H9 (cell line): ENCODE results near the gene C16orf92. TPM values are rescaled to one million over a fixed set of nuclear protein-coding genes. Genes with fewer than 3 reads are reported as not detected.

Source experiments
- DNase-seq: peaks from one replicate; pipeline ENCODE4 v3.0.0-alpha.2; 2017
- H2AFZ ChIP-seq: one replicate; pipeline ENCODE4 v1.6.1; 2013; ENCODE audit warnings: mild to moderate bottlenecking, low read length, control low read depth, moderate library complexity
- H2AK5ac ChIP-seq: 2 replicates; pipeline ENCODE4 v1.6.1; 2013; ENCODE audit warnings: low read length, control low read depth, mixed read lengths; ENCODE audit not compliant: insufficient read length
- H2BK120ac ChIP-seq: one replicate; pipeline ENCODE4 v1.6.1; 2013; ENCODE audit warnings: low read depth, mild to moderate bottlenecking, low read length, control low read depth, inconsistent platforms; ENCODE audit not compliant: poor library complexity, severe bottlenecking
- H2BK12ac ChIP-seq: 2 replicates; pipeline ENCODE4 v1.6.1; 2013; ENCODE audit warnings: low read length, control low read depth, mixed read lengths, low read depth; ENCODE audit not compliant: insufficient read length
- H2BK15ac ChIP-seq: 2 replicates; pipeline ENCODE4 v1.6.1; 2013; ENCODE audit warnings: low read depth, low read length, control low read depth
- H2BK20ac ChIP-seq: one replicate; pipeline ENCODE4 v1.6.1; 2013; ENCODE audit warnings: low read depth, mild to moderate bottlenecking, low read length, control low read depth, inconsistent platforms; ENCODE audit not compliant: poor library complexity, severe bottlenecking
- H2BK5ac ChIP-seq: 2 replicates; pipeline ENCODE4 v1.6.1; 2013; ENCODE audit warnings: low read length, control low read depth, mixed read lengths; ENCODE audit not compliant: insufficient read length
- H3K14ac ChIP-seq: 2 replicates; pipeline ENCODE4 v1.6.1; 2013; ENCODE audit warnings: low read length, control low read depth; ENCODE audit not compliant: insufficient read depth
- H3K18ac ChIP-seq: 2 replicates; pipeline ENCODE4 v1.6.1; 2013; ENCODE audit warnings: low read depth, mild to moderate bottlenecking, mixed read lengths, low read length, control low read depth; ENCODE audit not compliant: insufficient read length
- H3K23ac ChIP-seq: 2 replicates; pipeline ENCODE4 v1.6.1; 2013; ENCODE audit warnings: low read length, control low read depth, mixed read lengths, low read depth; ENCODE audit not compliant: insufficient read length
- H3K23me2 ChIP-seq: 2 replicates; pipeline ENCODE4 v1.6.1; 2013; ENCODE audit warnings: low read depth, mild to moderate bottlenecking, mixed read lengths, low read length, control low read depth; ENCODE audit not compliant: insufficient read length, poor library complexity, severe bottlenecking
- H3K27ac ChIP-seq: 2 replicates; pipeline ENCODE4 v1.5.1; 2013; ENCODE audit warnings: low read length, control low read depth, mixed read lengths, low read depth; ENCODE audit not compliant: insufficient read length
- H3K27me3 ChIP-seq: 2 replicates; pipeline ENCODE4 v1.6.1; 2013; ENCODE audit warnings: low read length, control low read depth, inconsistent platforms; ENCODE audit not compliant: insufficient read depth
- H3K4ac ChIP-seq: 2 replicates; pipeline ENCODE4 v1.6.1; 2013; ENCODE audit warnings: low read depth, mild to moderate bottlenecking, control low read depth, inconsistent platforms, low read length, moderate library complexity
- H3K4me1 ChIP-seq: 2 replicates; pipeline ENCODE4 v1.6.1; 2013; ENCODE audit warnings: low read length, control low read depth, inconsistent platforms; ENCODE audit not compliant: insufficient read depth
- H3K4me2 ChIP-seq: 2 replicates; pipeline ENCODE4 v1.6.1; 2013; ENCODE audit warnings: low read length, control low read depth, mixed read lengths; ENCODE audit not compliant: insufficient read length, insufficient read depth
- H3K56ac ChIP-seq: 2 replicates; pipeline ENCODE4 v1.6.1; 2013; ENCODE audit warnings: low read depth, mild to moderate bottlenecking, mixed read lengths, low read length, control low read depth; ENCODE audit not compliant: insufficient read length
- H3K79me1 ChIP-seq: 2 replicates; pipeline ENCODE4 v1.6.1; 2013; ENCODE audit warnings: low read depth, mild to moderate bottlenecking, moderate library complexity, low read length, control low read depth, inconsistent platforms; ENCODE audit not compliant: insufficient read depth, poor library complexity, severe bottlenecking
- H3K79me2 ChIP-seq: 2 replicates; pipeline ENCODE4 v1.6.1; 2013; ENCODE audit warnings: low read length, control low read depth, inconsistent platforms; ENCODE audit not compliant: insufficient read depth
- H3K9ac ChIP-seq: 2 replicates; pipeline ENCODE4 v1.6.1; 2013; ENCODE audit warnings: low read length, control low read depth, mixed read lengths; ENCODE audit not compliant: insufficient read length; ENCODE audit errors: extremely low read depth
- H3K9me3 ChIP-seq: one replicate; pipeline ENCODE4 v1.6.1; 2013; ENCODE audit warnings: low read depth, low read length, inconsistent platforms; ENCODE audit not compliant: control insufficient read depth
- H3T11ph ChIP-seq: one replicate; pipeline ENCODE4 v1.6.1; 2013; ENCODE audit warnings: mild to moderate bottlenecking, low read length, control low read depth, inconsistent platforms
- H4K20me1 ChIP-seq: one replicate; pipeline ENCODE4 v1.6.1; 2013; ENCODE audit not compliant: control insufficient read depth, insufficient read length, insufficient read depth
- H4K5ac ChIP-seq: 2 replicates; pipeline ENCODE4 v1.6.1; 2013; ENCODE audit warnings: low read depth, mild to moderate bottlenecking, mixed read lengths, low read length, control low read depth; ENCODE audit not compliant: insufficient read length
- H4K8ac ChIP-seq: replicated peaks from 2 replicates; pipeline ENCODE4 v1.6.1; 2013; ENCODE audit warnings: low read length, control low read depth, mixed read lengths, low read depth; ENCODE audit not compliant: insufficient read length
- H4K91ac ChIP-seq: 2 replicates; pipeline ENCODE4 v1.6.1; 2013; ENCODE audit warnings: low read depth, mild to moderate bottlenecking, moderate library complexity, mixed read lengths, low read length, control low read depth; ENCODE audit not compliant: insufficient read length
- H3K27ac Mint-ChIP-seq, 3 experiments: 2 replicates in 2 of 3; 3 replicates in 1 of 3; pipeline ENCODE4 v1.8.0; 2020 to 2021; ENCODE audit warnings: mixed read lengths in 3 of 3, mild to moderate bottlenecking in 1 of 3, moderate library complexity in 1 of 3
- H3K27me3 Mint-ChIP-seq: 2 replicates; pipeline ENCODE4 v1.8.0; 2021; ENCODE audit warnings: low read depth, mild to moderate bottlenecking, moderate library complexity, mixed read lengths
- H3K36me3 Mint-ChIP-seq, 3 experiments: 2 replicates in 2 of 3; 3 replicates in 1 of 3; pipeline ENCODE4 v1.8.0; 2020 to 2021; ENCODE audit warnings: low read depth in 3 of 3, mixed read lengths in 3 of 3; ENCODE audit not compliant: insufficient read depth in 1 of 3
- H3K4me1 Mint-ChIP-seq, 2 experiments: 2 replicates each; pipeline ENCODE4 v1.8.0; 2020; ENCODE audit warnings: mixed read lengths in 2 of 2
- H3K4me3 Mint-ChIP-seq, 2 experiments: 2 replicates in 1 of 2; 3 replicates in 1 of 2; pipeline ENCODE4 v1.8.0; 2020 to 2021; ENCODE audit warnings: mild to moderate bottlenecking in 2 of 2, mixed read lengths in 2 of 2, moderate library complexity in 1 of 2
- H3K9me3 Mint-ChIP-seq, 2 experiments: 2 replicates in 1 of 2; 3 replicates in 1 of 2; pipeline ENCODE4 v1.8.0; 2020; ENCODE audit warnings: mild to moderate bottlenecking in 2 of 2, mixed read lengths in 2 of 2, moderate library complexity in 1 of 2
- CTCF ChIP-seq: fragments of 200-600 bp; sonication (generic); conservative IDR thresholded peaks from 3 replicates; pipeline ENCODE4 v1.8.0; 2021; ENCODE audit warnings: antibody characterized with exemption, mild to moderate bottlenecking
- total RNA-seq: library from RNA; stranded (reverse); gene quantifications from 2 replicates; pipeline ENCODE4 v1.2.1, GENCODE V29; 2021

C16orf92 gene
- total RNA-seq, 1 experiment from 2014 or later = not detected

GRCh38 chr16:30070490-30070889, 47.5 kb downstream of the C16orf92 start:
- no peak overlapping the region for H3K27ac ChIP-seq
- no peak overlapping the region for H2BK12ac ChIP-seq
- H3K18ac ChIP-seq = no peak overlapping the region
- H3K79me1 ChIP-seq = peaks cover 7% of the 10 kb centered on the region
- no peaks in the 10 kb centered on the region; the same call in 1 of the 2 replicates for H3K27me3 Mint-ChIP-seq
- H2BK5ac ChIP-seq = no peak overlapping the region
- H2AK5ac ChIP-seq = no peak overlapping the region
- H3K4ac ChIP-seq = no peak overlapping the region
- no peak overlapping the region for H4K5ac ChIP-seq
- H4K20me1 ChIP-seq = no peaks in the 10 kb centered on the region
- H3K79me2 ChIP-seq = peaks cover 12% of the 10 kb centered on the region; the same call in 1 of the 2 replicates
- H3K9me3 Mint-ChIP-seq = no peaks in the 10 kb centered on the region; a peak in 1 of 5 replicates
- H3K9ac ChIP-seq = no peak overlapping the region
- H3K27me3 ChIP-seq = no peaks in the 10 kb centered on the region
- peaks cover 5% of the 10 kb centered on the region for H3K23me2 ChIP-seq
- no peak overlapping the region for H3K14ac ChIP-seq
- H2BK15ac ChIP-seq = no peak overlapping the region
- no peak overlapping the region for H4K91ac ChIP-seq
- H3K9me3 ChIP-seq = no peaks in the 10 kb centered on the region
- H3K4me1 Mint-ChIP-seq = peaks cover 13 to 27% of the 10 kb centered on the region in 2 experiments
- no peak for TF ChIP-seq CTCF
- H3K23ac ChIP-seq = no peak overlapping the region
- H3T11ph ChIP-seq = no peak overlapping the region
- H2AFZ ChIP-seq = no peak overlapping the region
- H3K4me2 ChIP-seq = no peak overlapping the region
- no peak overlapping the region for H2BK120ac ChIP-seq
- H3K56ac ChIP-seq = no peak overlapping the region
- H4K8ac ChIP-seq = no peak overlapping the region
- H3K4me1 ChIP-seq = no peaks in the 10 kb centered on the region; the same call in 1 of the 2 replicates
- H2BK20ac ChIP-seq = no peak overlapping the region
- no peak overlapping the region for H3K4me3 Mint-ChIP-seq
- H3K27ac Mint-ChIP-seq = no peak overlapping the region
- no peak for DNase-seq
- peaks cover 51 to 72% (median 58%) of the 10 kb centered on the region in 3 experiments for H3K36me3 Mint-ChIP-seq

Other genes starting within 250 kb of the C16orf92 start
- not detected in 2 replicates for gene ZG16, start 244.9 kb upstream of the C16orf92 start, total RNA-seq
- 148 and 151 TPM in 2 replicates for gene KIF22, start 232.4 kb upstream of the C16orf92 start, total RNA-seq
- 412 and 414 TPM in 2 replicates for gene MAZ, start 216.7 kb upstream of the C16orf92 start, total RNA-seq
- 10.7 and 14.6 TPM in 2 replicates for gene PRRT2, start 211.0 kb upstream of the C16orf92 start, total RNA-seq
- 65.3 and 67.8 TPM in 2 replicates for gene PAGR1, start 207.0 kb upstream of the C16orf92 start, total RNA-seq
- gene MVP, start 202.7 kb upstream of the C16orf92 start, total RNA-seq = 2.5 and 3.1 TPM in 2 replicates
- 70.0 and 70.6 TPM in 2 replicates for gene CDIPT, start 160.0 kb upstream of the C16orf92 start, total RNA-seq
- 44.7 and 50.8 TPM in 2 replicates for gene SEZ6L2, start 123.6 kb upstream of the C16orf92 start, total RNA-seq
- 16.7 and 17.9 TPM in 2 replicates for gene ASPHD1, start 122.7 kb upstream of the C16orf92 start, total RNA-seq
- gene KCTD13, start 97.0 kb upstream of the C16orf92 start, total RNA-seq = 16.8 and 18.3 TPM in 2 replicates
- 82.1 and 89.1 TPM in 2 replicates for gene TMEM219, start 61.1 kb upstream of the C16orf92 start, total RNA-seq
- gene TAOK2, start 49.3 kb upstream of the C16orf92 start, total RNA-seq = 43.1 and 43.9 TPM in 2 replicates
- 18.5 and 21.6 TPM in 2 replicates for gene HIRIP3, start 27.6 kb upstream of the C16orf92 start, total RNA-seq
- gene INO80E, start 27.0 kb upstream of the C16orf92 start, total RNA-seq = 94.1 and 101 TPM in 2 replicates
- gene DOC2A, start 12.2 kb upstream of the C16orf92 start, total RNA-seq = 10.2 and 12.2 TPM in 2 replicates
- 20.9 and 22.3 TPM in 2 replicates for gene TLCD3B, start 8.1 kb downstream of the C16orf92 start, total RNA-seq
- 1,356 and 1,375 TPM in 2 replicates for gene ALDOA, start 42.6 kb downstream of the C16orf92 start, total RNA-seq
- gene PPP4C, start 52.8 kb downstream of the C16orf92 start, total RNA-seq = 162 and 163 TPM in 2 replicates
- gene TBX6, start 68.7 kb downstream of the C16orf92 start, total RNA-seq = 1.6 and 1.9 TPM in 2 replicates
- 26.3 and 27.5 TPM in 2 replicates for gene YPEL3, start 73.0 kb downstream of the C16orf92 start, total RNA-seq
- gene GDPD3, start 90.3 kb downstream of the C16orf92 start, total RNA-seq = 3.8 and 4.0 TPM in 2 replicates
- 52.3 and 53.5 TPM in 2 replicates for gene MAPK3, start 100.0 kb downstream of the C16orf92 start, total RNA-seq
- 3.4 and 4.8 TPM in 2 replicates for gene CORO1A, start 160.4 kb downstream of the C16orf92 start, total RNA-seq
- 202 and 218 TPM in 2 replicates for gene BOLA2B, start 170.5 kb downstream of the C16orf92 start, total RNA-seq
- 30.3 TPM in 2 replicates for gene SLX1A, start 170.7 kb downstream of the C16orf92 start, total RNA-seq
- 21.5 and 21.8 TPM in 2 replicates for gene SULT1A3, start 176.1 kb downstream of the C16orf92 start, total RNA-seq
- gene NPIPB13, start 225.3 kb downstream of the C16orf92 start, total RNA-seq = 14.3 and 16.4 TPM in 2 replicates